Activated T-helper 1 cell treated with anti-CD3 and anti-CD28 coated beads, Interleukin-2, amount 50 U/mL, for 16 hours (primary cell): ENCODE measurements around the gene PIGS.

ENCODE experiments used
- DNase-seq, 2 donors: peaks; one replicate each; pipeline ENCODE4 v3.0.0-alpha.2; 2020; ENCODE audit warnings: low read depth in 1 of 2, low spot score in 1 of 2

The PIGS gene

DNA sequence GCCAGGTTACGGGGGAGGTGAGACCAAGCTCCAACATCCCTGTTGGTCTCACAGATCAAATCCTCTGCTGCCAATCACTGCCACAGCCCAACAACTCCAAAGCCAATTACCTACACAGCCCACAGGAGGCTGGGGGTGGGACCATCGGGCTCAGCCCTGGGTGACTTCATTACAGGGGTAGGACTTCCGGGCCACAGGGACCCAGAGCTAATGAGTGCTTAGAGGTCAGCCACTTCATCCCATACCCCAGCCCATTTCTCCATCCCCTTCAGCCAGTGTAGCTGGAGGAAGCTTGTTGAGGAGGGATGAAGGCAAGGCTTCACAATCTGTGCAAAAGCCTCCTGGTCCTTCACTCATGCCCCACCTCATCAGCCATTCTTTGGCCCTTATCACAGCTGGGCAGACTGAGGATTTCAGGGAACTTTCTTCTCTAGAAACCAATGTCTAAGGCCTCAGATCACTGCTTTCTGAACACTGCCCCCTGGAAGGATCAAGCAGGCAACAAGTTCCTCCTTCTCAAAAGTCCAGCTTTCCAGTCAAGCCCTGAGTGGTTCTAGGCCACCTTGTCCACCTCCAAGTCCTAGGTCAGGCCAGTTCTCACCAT, 59.4 kb downstream of the PIGS start:
- DNase-seq, result no peak

DNA sequence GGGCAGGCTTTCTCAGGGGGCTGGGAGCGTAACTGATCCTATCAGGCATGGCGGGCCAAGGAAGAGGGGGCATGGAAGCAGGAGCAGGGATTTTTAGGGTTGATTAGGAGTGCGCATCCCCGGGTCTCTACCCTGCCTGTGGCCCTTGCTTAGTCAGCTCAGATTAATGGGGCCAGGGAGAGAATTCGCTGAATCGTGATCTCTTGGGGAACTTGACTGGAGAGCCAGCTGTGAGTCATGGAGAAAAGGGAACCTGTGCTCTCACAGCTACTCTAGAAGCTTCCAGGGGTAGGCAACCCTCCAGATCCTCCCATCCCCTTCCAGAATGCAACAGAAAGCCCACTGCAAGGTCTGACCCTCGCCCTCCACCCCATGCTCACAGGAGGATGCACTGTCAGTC, 61.5 kb downstream of the PIGS start:
- no peak for DNase-seq

DNA sequence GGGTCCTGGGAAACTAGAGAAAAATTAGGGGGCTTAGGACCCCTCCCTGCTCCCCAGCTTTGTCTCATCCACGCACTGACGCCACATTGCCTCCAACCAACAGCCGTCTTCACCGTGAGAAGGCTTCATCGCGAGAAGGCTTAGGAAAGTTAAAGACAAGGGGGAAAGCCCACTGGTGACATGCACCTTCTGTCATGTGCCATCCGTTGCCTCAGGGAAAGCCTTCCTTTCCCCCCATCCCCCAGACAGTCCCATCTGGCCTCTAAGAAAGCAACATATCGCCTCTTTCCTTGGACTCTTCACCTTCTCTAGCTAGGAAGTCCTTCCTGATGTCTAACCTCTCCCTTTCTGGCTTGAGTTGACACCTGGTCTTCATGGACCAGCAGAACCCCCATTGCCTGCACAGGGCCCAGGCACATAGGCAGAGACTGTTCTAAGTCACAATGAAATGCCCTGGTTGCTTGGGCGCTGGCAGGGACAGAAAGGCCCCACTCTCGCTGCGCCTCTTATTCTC, 63.1 kb downstream of the PIGS start:
- DNase-seq, result no peak

DNA sequence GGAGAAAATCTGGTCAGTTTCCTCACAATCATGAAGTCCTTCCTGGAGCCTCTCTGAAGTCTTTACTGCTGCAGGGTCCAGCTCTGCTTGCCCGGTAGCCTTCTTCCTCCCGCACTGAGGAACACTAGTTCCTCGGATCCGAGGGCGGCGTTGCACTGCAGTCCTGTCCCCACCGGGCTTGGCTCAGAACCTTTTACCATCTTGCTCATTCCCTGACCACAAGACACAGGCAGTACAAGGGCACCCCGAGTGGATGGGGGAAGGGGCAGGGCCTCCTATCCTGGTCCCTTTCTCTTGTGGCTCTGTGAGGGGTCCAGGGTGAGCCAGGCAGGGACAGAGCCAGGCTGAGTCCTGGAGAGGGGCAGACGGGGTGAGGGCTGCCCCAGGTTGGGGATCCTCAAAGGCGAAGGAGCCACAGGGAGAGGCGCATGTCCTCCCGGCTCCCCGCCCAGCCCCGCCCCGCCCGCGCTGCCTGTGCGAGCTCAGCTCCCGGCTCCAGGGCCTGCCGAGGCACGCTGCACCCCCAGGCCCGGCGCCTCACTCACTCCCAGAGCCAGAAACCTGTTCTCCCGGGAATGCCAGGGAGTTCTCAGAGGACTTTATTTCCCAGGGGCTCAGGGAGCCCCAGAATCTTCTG, 63.6 kb downstream of the PIGS start:
- no peak for DNase-seq

DNA sequence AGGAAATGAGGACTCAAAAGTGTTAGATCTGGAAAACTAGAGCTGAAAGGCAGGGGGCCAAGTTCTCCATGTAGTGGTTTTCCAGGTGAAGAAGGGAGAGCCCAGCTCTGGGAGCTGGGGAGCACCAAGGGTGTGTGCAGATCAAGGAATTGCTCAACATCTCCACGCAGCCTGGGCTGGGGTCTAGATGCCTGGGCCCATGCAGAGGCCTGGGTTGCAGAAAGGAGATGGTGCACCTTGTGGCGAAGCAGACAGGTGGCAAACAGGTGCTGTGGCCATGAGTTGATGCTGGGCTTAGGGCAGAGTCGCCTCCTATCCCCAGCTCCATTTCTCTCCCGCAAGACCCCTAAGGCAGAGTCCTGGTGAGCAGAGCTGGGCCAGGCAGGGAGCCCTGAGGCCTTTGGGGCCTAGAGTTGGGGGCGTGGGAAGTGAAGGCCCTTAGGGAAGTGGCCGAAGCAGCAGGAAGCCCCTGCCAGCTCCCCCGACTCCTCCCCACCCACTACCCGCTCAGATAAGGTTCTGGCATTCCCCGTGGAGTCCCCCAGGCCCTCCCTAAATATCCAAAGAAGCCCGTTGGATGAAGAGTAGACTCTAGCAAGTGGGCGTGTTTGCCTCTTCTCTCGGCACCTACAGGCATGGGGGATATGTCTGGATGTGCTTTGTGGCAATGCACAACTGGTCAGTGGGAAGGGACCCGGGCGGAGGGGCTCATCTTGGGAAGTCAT, 64.4 kb downstream of the PIGS start:
- no peak for DNase-seq

DNA sequence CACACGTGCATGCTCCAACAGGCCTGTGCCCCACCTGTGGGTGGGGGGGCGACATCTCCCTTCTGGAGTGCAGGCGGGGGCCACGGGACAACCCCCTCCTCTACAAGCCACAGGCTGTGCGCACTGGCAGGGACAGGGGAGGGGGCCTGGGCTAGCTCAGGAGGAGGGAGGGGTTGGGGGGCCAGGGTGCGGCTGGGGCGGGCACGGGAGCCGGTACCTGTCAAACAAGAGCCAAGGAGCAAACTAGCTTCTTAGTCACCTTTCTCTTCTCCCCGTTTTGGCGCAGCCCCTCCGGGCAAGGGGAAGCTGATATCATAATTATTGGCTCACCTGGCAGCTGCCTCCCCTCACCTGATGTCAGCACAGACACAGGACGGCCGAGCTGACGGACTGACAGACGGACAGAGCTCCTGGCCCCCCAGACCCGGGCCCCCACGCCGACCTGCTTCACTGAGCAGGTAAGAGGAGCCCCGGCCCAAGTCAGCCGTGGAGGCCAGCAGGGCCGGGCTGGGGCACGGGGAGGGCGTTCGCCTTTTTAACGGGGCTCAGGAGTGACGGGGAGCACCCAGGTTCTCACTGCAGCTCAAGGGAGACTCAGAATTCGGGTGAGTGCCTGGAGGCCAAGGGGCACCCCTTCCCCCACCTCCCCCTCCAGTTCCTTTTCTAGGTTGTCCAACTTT, 65.2 kb downstream of the PIGS start, which contains the start of gene FOXN1:
Gene FOXN1, plus strand, starts transcription at position 363 of the 680 bp plus-strand sequence. CDS start 17,622 bp downstream, outside the sequence.
- no peak for DNase-seq

DNA sequence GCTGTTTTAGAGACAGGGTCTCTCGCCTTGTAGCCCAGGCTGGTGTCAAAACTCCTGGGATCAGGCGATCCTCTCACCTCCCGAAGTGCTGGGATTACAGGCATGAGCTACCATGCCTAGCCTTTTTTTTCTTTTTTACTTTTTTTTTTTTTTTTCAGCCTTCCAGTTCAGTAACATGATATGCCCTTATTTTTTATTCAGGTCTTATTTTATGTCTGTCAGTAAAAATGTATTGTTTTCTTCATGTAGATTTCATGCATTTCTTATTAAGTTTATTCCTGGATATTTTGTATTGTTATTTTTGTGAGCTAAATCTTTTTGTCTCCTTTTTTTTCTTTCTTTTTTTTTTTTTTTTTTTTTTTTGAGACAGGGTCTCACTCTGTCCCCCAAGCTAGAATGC, 67.9 kb downstream of the PIGS start:
- DNase-seq, result no peak
